Neutrophil (primary cell): ENCODE results near the gene CCT8L2.
"Not testable (repeated sequence)": the region's sequence is repeated elsewhere in the genome, so short reads cannot be mapped to it uniquely, and the experiment has no call there.

Experiments
- H3K27ac ChIP-seq: fragments of 200-600 bp; sonication (generic); 2 replicates; pipeline ENCODE4 v1.5.1; 2016; ENCODE audit warnings: mild to moderate bottlenecking, moderate library complexity
- H3K27me3 ChIP-seq: fragments of 200-600 bp; sonication (generic); 2 replicates; pipeline ENCODE4 v1.6.0; 2016; ENCODE audit warnings: mild to moderate bottlenecking
- H3K36me3 ChIP-seq: fragments of 200-600 bp; sonication (generic); 2 replicates; pipeline ENCODE4 v1.5.1; 2017
- H3K4me1 ChIP-seq, 2 experiments: fragments of 200-600 bp in 1 of 2; sonication (generic) in 1 of 2; 1 replicate in 1 of 2; 2 replicates in 1 of 2; pipeline versions ENCODE4 v1.5.1 to v1.6.1; 2013 to 2016; ENCODE audit warnings: low read depth in 1 of 2, low read length in 1 of 2, mild to moderate bottlenecking in 1 of 2, moderate library complexity in 1 of 2; ENCODE audit not compliant: control insufficient read depth in 1 of 2, insufficient read depth in 1 of 2
- H3K4me3 ChIP-seq, 2 experiments: fragments of 200-600 bp in 1 of 2; sonication (generic) in 1 of 2; 1 replicate in 1 of 2; 2 replicates in 1 of 2; pipeline ENCODE4 v1.5.1; 2013 to 2016; ENCODE audit warnings: low read depth in 1 of 2, low read length in 1 of 2, mild to moderate bottlenecking in 1 of 2, moderate library complexity in 1 of 2
- H3K9me3 ChIP-seq: fragments of 200-600 bp; sonication (generic); 2 replicates; pipeline ENCODE4 v1.5.1; 2016

Gene CCT8L2

DNA sequence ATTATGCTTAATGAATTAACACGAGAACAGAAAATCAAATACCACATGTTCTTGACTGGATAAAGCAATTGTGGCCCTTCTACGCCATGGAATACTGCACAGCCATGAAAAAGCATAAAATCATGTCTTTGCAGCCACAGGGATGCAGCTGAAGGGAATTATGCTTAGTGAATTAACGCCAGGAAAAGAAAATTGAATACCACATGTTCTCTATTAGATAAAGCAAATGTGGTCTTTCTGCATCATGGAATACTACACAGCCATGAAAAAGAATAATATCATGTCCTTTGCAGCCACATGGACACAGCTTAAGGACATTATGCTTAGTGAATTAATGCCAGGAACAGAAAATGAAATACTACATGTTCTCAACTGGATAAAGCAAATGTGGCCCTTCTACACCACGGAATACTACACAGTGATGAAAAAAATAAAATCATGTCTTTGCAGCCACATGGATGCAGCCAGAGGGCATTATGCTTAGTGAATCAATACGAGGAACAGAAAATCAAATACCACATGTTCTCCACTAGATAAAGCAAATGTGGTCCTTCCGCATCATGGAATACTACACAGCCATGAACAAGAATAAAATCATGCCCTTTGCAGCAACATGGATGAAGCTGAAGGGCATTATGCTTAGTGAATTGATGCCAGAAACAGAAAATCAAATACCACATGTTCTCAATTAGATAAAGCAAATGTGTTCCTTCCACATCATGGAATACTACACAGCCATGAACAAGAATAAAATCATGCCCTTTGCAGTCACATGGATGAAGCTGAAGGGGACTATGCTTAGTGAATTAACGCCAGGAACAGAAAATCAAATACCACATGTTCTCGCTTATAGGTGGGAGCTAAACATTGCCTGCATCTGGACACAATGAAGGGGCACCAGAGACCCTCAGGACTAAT is 37.3 kb downstream of the CCT8L2 start:
- H3K4me3 ChIP-seq, H3K9me3 ChIP-seq, H3K27me3 ChIP-seq, H3K27ac ChIP-seq, H3K4me1 ChIP-seq, H3K36me3 ChIP-seq: not testable (repeated sequence)

DNA sequence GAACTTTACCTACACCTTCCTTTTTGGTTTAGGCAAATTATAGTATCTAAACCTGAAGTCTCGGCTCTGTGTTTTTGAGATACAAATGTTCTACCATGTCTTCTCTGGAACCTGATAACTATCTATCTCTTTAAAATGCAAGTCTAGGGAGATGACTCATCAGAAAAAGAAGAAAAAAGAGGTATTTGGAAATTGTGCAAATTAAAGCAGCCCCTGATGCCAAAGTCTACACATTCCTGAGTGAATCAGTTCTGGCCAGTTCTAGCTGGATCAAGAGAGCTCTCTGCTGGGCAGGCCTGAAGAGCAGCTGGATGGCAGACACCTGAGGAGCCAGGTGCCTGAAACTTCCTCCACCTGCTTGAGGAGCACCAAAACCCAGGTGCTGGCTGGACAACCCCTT is 49.3 kb downstream of the CCT8L2 start:
- not testable (repeated sequence) for H3K4me1 ChIP-seq, H3K36me3 ChIP-seq, H3K27ac ChIP-seq, H3K4me3 ChIP-seq, H3K27me3 ChIP-seq, H3K9me3 ChIP-seq
